ENCODE data around the gene LIN28A.
"Not testable (repeated sequence)": the region's sequence is repeated elsewhere in the genome, so short reads cannot be mapped to it uniquely, and the experiment has no call there.

DNA sequence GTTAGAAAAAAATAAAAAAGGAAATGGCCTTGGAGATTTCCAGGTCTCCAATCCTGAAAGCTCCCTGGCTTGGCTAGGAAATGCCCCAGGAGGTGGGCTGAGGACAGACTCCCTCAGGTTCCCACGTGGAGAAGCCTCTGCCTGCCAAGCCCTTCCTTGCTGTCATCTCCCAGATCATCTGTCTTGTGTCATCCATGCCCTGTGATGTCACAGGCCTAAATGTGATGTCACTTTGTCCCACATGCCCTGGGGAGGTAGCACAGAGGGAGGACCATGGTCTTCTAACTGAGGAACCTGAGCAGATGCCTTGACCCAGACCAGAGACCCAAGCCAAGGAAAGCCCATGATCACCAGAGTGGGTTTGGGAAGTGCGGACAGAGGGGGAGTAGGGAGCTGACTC lies 36.3 kb upstream of the LIN28A start:
- TF ChIP-seq, protein P1, sequence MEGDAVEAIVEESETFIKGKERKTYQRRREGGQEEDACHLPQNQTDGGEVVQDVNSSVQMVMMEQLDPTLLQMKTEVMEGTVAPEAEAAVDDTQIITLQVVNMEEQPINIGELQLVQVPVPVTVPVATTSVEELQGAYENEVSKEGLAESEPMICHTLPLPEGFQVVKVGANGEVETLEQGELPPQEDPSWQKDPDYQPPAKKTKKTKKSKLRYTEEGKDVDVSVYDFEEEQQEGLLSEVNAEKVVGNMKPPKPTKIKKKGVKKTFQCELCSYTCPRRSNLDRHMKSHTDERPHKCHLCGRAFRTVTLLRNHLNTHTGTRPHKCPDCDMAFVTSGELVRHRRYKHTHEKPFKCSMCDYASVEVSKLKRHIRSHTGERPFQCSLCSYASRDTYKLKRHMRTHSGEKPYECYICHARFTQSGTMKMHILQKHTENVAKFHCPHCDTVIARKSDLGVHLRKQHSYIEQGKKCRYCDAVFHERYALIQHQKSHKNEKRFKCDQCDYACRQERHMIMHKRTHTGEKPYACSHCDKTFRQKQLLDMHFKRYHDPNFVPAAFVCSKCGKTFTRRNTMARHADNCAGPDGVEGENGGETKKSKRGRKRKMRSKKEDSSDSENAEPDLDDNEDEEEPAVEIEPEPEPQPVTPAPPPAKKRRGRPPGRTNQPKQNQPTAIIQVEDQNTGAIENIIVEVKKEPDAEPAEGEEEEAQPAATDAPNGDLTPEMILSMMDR (IDR thresholded peaks at IDR 0.05): not testable (repeated sequence)
- TF ChIP-seq POLR2A (IDR thresholded peaks at IDR 0.05): not testable (repeated sequence)

Data from right lobe of liver (tissue), 4 donors.